DND-41 (cell line): Measurements from ENCODE around the gene ATG101.

Experiments used
- EZH2 ChIP-seq: IDR thresholded peaks from 3 replicates; pipeline ENCODE4 v1.6.1; 2012; ENCODE audit warnings: borderline replicate concordance, low read depth, mild to moderate bottlenecking, moderate library complexity, low read length, inconsistent platforms; ENCODE audit not compliant: severe bottlenecking
- TF ChIP-seq, protein P1 (sequence below): IDR thresholded peaks from 2 replicates; pipeline ENCODE4 v1.5.1; 2012; ENCODE audit warnings: borderline replicate concordance, low read length, moderate library complexity, mild to moderate bottlenecking; ENCODE audit not compliant: poor library complexity, severe bottlenecking; ENCODE audit errors: extremely low read depth

DNA sequence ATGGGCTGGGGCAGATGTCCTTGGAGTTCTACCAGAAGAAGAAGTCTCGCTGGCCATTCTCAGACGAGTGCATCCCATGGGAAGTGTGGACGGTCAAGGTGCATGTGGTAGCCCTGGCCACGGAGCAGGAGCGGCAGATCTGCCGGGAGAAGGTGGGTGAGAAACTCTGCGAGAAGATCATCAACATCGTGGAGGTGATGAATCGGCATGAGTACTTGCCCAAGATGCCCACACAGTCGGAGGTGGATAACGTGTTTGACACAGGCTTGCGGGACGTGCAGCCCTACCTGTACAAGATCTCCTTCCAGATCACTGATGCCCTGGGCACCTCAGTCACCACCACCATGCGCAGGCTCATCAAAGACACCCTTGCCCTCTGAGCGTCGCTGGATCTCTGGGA, 7.0 kb downstream of the ATG101 start:
- TF ChIP-seq, protein P1, sequence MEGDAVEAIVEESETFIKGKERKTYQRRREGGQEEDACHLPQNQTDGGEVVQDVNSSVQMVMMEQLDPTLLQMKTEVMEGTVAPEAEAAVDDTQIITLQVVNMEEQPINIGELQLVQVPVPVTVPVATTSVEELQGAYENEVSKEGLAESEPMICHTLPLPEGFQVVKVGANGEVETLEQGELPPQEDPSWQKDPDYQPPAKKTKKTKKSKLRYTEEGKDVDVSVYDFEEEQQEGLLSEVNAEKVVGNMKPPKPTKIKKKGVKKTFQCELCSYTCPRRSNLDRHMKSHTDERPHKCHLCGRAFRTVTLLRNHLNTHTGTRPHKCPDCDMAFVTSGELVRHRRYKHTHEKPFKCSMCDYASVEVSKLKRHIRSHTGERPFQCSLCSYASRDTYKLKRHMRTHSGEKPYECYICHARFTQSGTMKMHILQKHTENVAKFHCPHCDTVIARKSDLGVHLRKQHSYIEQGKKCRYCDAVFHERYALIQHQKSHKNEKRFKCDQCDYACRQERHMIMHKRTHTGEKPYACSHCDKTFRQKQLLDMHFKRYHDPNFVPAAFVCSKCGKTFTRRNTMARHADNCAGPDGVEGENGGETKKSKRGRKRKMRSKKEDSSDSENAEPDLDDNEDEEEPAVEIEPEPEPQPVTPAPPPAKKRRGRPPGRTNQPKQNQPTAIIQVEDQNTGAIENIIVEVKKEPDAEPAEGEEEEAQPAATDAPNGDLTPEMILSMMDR: no peak
- TF ChIP-seq EZH2: no peak
